ENCODE data around the gene NRXN3.

NRXN3 gene

DNA sequence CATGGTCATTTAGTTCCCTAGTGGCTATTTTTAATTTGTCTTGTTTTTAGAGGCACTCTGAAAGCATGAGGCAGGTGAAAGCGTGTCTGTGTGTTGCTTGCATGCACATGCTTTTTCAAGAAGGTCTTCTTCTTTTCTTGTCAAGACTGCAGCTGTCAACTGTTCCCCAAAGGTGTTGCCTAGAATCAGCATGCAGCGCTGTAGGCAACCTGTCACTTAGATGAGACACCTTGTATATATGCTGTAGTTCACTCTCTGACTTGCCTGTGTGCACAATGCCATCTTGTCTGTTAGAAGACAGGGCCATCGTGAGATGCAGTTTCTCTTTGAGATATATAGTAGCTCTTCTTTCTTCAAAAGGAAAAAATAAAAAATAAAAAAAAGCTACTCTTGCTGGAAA is 1155.4 kb downstream of the NRXN3 start:
- DNase-seq, result no peak

DNA sequence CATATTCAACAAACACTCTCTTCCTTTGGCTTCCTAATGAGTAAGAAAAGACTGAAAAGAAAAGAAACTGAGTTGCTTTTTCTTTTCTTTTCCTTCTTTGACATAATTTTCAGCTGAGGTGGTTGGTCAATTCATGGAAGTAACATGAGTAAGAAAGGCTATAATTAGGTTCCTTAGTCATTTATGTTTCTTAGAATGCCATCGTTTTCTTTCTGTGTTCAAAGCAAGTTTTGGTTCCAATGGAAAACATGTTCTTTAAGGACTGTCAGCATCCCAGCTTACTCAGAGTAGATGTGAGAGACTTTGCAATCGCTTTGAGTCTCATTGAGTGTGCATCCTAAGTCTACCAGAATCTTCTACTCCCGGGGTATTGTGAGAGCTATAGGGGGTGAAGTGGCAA is 1158.7 kb downstream of the NRXN3 start:
- DNase-seq, result no peak

DNA sequence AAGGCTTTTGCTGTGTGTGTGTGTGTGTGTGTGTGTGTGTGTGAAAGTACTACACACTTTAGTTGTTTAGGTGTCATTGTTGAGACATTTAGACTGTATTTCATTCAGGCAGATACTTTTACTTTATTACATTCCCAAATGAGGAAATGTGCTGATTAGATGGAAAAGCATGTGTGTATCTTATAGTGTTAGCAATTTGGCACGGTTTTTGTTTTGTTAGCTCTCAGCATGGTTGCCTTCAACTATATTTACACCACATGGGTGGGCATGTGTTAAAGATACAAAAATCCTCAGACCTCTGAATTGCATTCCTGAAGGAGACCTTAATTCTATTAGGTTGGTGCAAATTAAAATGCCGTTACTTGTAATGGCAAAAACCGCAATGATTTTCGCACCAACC is 1161.7 kb downstream of the NRXN3 start:
- DNase-seq, result no peak

DNA sequence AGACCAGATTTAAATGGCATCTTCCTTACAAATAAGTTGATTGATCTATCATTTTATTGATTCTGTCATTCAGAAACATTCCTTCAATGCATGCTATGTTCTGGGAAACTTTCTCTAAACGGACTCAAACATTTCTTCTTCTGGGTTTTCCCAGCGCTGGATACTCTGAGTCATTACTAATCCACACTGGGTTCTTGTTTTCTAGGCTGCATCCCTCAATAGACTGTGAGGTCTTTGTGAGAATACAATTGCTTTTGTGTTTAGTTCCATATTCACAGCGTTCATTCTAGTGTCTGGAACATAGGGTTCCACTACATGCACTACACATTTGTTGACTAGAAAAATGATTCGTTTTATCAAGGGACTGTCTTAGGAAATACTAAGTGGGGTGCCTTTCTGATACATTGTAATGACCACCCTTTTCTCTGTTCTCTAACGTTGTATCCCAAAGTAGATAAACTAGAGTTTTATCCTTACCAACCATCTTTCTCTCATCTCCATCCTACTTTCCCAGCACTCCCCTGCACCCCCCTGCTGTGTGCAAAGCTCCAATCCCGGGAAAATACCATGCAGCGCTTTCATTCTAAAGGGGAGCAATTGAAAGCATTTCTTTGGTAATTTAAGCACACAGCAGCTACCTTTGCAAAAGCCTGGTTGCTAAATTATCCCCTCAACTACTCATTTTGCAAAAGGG is 1162.5 kb downstream of the NRXN3 start:
- DNase-seq, result peak in 13 of 58 donors; percentile 1 to 85 (median 20)

DNA sequence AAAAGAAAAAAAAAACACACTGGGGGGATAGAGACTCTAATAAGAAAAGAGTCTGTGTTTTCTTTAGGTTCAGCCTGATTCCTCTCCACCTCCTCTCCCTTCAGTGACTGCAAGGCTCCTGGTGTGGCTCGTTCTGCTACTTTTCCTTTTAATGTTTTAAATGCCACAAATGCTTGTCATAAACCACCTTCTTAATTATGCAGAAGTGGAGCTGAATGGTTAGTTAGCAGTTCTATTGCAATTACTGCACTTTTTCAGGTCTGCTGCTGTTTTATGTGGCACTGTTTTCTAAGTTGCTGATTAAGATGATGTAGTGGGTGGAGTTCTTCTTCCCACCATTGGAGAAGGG is 1163.0 kb downstream of the NRXN3 start:
- no peak for DNase-seq

DNA sequence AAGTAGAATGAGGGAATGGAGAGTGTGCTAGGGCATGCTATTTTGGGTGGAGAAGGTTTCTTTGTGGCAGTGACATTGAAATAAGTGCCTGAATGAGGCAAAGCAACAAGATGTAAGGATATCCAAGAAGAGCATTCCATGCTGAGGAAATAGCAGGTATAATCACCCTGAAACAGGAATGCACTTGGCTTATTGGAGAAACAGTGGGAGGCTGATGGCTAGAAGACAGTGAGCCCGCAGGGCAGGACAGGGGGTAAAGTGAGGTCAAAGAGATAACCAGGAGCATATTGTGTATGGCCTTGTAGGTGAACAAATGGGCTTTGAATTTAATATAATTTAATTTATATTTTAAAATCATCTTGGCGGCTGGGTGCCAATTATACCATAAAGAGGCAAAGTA is 1164.1 kb downstream of the NRXN3 start:
- no peak for DNase-seq

DNA sequence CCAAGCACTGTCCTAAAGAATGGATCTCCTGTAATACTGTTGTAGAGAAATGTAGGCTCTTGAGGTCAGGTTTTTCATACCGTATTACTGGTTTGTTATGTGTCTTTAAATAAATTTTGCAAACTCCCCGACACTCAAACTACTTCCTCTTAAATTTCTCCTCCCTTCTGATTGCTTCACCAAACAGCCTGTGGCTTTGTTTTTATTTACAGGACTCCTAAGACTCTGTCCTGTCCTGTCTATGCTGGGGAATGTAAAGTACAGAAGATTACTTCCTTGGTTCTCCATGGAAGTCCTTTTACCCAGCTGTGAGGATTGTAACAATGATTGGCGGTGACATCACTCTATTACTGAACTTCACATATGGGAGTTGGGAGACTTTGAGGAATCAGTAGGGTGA is 1167.6 kb downstream of the NRXN3 start:
- DNase-seq, result no peak

DNA sequence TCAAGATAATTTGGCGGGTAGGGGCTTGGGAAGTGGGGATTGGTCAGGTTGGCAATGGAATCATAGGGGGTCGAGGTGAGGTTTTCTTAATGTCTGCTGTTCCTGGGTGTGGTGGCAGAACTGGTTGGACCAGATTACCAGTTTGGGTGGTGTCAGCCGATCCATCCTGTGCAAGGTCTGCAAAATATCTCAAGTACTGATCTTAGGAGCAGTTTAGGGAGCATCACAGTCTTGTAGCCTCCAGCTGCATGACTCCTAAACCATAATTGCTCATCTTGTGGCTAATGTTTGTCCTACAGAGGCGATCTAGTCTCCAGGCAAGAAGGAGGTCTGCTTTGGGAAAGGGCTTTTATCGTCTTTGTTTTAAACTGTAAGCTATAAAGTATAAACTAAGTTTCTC is 1172.8 kb downstream of the NRXN3 start:
- no peak for DNase-seq

DNA sequence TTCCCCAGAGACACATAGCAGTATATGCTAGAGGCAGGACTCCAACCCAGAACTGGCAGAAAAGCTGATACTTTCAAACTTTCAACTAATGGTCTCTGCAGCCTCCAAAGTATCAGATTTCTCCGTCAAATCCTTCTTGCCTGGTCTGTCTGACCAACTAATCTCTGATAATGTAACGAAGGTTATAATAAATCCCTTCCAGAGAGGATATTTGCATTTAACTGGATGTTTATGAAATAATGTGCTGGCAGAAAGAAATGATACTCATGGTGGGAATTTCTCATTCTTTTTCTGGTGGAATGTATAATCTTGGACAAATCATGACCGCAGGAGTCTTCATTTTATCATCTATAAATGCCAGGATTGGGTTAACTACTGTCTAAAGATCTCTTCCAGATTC is 1180.8 kb downstream of the NRXN3 start:
- DNase-seq, result no peak

DNA sequence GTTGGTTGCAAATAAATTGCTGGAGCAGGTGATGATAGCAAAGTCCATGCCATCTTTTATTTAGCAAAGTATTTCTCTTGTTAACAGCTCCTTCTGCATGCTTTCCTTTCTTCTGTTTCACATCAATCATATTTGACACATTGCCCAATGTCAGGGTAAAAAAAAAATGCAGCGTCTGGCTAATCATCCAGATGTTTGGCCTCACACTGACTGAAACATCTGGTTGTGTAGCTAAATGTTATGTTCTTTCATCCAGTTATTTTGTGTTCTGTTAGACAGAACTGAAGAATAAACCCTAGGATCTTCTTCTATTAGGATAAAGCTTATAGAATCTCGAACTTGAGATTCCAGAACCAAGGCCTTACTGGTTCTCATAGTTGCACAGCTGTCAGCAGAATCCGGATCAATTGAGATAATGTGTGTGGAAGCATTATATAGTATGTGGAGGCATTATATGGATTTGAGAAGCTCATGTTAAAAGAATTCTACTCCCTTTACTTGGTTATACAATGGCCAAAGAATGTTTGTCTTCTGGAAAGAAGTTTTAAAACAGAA is 1182.0 kb downstream of the NRXN3 start:
- DNase-seq, result no peak

DNA sequence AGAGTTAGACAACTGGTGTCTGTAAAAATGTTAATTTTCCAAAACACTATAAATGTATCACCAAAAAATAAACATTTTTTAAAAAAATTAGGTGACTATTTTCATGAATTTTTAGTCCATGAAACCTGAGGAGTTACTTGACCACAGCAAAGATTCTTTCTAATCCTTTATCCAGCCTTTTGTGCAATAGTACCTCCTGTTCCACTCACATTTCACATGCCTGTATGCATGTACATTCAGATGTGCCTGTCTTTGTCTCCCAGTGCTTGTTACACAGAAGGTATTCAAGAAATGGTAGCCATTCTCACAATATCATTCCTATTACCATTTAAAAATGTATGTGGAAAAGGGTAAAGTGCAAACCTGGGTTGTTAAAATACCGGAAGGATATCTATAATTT is 1184.2 kb downstream of the NRXN3 start:
- DNase-seq, result no peak

DNA sequence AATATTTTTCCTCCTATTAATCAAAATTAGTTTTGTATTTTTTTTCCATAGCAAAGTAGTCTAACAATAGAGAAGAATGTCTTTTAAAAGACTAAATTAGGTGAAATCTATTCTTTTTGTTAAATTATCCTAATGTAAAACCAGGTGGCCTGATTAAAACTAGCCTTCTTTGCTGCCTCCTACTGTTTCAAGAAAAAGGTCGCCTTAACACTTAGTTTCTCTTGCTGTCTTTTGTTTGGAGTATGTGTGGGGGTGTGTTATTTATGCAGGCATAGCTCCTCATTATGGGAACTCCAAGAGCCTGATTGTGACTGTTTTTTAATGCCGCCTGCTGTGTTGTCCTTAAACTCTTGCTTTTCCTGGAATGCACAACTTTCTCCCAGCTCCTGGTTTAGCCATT is 1185.9 kb downstream of the NRXN3 start:
- no peak for DNase-seq

DNA sequence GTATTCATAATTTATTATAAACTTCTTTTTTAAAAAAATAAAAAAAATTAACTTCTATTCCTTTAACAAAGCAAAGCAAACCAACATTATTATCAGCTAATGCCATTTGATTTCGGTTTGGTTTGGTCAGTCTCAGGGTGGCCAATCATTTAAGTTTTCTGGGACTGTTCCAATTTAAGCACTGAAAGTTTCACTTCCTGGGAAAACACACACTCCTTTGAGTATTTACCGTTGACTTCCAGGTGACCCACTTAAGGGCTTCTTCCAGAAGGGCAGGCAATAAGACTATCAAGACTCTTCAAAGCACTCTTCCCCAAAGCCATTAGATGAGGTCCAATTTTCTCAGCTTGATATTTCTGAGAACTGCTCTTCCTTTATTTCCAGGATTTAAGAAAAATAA is 1187.1 kb downstream of the NRXN3 start:
- no peak for DNase-seq

DNA sequence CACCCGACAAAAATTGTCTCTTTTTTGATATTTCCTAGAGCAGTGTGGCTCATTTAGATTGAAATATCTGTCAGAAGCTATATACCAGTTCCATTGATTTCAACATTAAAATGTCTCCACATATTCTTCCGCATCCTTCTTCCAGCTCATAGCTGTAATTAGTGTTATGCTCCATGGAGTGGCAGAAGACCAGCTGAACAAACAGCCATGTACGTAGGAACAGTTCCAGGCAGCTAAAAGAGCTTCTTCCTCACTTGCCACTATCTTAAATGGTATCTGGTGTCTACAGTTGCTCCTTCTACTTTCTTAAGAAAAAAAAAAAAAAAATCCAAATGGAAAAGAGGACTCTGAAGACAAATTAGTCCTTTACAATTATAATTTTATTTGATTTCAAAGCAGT is 1193.1 kb downstream of the NRXN3 start:
- DNase-seq, result no peak

DNA sequence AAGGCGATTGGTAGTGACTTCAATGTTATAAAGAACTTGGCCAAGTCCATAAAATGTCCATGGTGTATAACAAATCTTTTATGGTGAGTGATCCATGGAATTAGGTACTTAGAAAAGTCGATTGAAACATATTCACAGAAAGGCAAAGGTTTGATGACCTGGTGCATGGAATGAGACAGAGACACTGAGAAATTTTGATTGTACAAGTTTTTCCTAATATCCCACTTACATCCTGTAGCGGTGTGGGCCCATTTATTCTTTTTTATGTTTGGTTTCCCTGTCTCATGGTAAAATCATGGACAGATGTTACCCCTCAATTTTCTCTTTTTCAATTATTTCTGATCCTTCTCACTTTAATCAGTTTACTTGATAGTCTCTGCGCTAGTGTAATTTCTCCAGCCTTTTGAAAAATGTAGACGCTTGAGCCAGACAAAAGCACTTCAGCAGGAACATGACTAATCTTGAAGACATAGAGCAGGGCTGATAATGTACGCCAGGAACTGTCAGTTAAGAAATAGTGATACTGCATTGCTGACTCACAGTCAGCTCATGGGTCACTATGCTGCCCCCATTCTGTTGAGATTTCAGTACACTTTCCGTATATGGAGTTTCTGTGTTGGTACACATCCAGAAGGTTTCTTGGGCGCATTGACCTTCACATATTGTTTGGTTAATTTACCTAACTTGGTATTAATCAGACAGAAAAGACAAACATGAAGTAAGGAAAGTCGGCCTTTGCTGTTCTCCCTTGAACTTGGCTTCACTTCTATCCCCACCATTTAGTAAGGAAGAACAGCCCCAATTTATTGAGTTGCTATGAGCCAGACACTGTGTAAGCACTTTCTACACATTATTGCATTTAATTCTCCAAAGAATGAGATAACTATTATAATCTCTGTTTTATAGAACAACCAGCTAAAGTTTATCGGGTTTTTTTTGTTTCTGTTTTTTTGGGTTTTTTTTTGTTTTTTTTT is 1199.5 kb downstream of the NRXN3 start:
- DNase-seq, result no peak

DNA sequence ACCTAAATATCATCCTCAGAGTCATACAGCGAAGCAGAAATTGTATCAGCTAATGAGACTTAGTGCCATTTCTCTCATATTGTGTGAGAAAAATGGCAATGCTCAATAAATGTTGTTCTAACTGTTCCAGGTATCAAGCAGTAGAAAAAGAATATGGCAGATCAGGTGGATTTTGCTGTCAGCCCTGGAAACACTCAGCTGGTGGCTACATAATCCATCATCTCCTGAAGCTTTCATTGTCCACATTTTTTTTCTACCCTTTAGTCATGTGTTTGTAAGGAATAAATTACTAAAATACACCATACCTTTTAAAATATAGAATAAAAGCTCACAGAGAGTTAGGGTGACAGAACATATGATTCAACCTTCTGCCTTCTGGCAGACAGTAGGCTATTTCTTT is 1200.8 kb downstream of the NRXN3 start:
- DNase-seq, result no peak

DNA sequence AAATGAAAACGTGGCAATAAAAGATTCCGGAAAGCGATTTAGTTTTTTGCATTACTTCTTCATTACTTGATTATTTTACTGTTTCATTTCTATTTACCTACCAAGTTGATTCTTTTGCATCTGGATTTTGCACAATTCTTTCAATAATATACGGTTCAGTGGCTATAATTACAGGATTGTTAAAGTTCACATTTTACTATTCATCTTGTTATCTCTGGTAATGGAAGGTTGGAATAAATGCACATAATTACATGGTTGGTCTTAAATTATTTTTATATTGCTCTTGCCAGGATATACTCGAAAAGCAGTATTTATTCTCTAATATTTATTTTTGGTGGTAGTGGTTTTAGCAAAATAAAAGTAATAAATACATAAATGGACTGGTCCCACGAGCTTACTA is 1203.3 kb downstream of the NRXN3 start:
- DNase-seq, result no peak

DNA sequence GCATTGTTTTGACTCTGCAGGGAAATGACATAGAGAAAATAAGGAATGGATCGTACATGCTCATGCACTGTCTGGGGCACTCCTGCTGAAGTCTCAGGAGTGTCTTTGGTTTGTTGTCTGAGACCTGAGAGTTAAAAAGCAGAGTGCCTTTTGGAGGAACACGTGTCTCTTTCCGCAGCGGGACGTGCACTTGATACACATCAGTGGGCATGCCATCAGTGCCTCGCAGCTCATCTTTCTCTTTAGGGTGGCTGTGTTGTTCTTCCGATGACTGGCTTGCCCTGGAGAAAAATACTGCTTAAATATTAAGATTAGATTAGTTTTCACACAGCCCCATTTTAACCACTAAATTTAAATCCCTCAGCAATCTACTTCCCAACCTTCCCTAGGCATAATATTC is 1205.2 kb downstream of the NRXN3 start:
- no peak for DNase-seq

DNA sequence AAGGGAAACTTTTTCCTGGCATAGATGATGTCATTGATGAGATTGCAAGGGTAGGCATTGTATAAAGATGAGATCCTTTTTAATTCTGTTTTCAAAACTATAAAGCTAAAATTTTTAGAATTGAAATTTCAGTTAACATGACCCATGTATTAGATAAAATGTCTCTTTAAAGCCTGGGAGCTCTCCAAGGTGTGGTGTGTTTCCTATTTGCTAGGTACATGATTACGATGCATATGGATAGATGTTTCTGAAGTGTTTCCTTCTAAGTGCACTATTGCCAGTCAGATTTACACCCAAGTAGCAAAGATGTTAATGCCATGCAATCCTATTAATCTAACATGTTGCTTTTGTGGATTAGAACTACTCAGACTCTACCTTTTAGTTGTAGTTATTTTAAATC is 1206.4 kb downstream of the NRXN3 start:
- no peak for DNase-seq

DNA sequence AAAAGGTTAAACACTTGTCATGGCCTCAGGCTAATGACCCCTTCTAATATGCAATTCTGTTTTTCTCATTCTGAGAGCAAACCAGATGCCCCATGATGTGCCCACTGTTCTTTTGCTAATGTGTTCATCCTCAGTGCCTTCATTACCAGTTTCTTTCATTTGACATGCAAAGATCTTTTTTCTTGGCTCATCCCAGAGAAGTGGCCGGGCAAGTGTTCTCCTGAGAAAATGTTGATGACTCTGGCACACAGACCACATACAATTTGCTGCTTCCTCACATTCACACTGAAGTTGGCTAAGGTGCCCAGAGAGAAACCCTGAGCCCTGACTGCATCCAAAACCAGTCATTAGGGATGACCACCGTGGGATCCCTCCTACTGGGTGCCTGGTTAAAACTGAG is 1207.8 kb downstream of the NRXN3 start:
- DNase-seq, result no peak

DNA sequence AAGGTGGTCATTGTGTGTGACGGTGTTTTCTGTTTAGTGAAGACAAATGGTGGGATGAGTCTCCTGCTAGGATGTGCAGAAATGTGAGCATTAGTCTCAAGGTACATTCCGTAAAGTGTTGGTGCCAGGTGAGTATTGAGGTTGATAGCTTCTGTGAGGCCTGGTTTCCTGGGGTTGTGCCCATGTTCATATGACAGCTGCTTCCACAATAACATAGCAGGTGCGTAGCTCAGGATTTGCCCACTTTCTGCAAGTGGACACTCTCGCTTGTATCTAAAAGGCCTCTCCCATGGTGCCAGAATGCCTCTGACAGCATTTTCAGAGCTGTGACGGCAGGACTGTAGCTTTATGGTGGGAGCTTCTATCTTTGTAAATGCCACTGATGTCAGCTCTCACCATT is 1209.1 kb downstream of the NRXN3 start:
- DNase-seq, result no peak

DNA sequence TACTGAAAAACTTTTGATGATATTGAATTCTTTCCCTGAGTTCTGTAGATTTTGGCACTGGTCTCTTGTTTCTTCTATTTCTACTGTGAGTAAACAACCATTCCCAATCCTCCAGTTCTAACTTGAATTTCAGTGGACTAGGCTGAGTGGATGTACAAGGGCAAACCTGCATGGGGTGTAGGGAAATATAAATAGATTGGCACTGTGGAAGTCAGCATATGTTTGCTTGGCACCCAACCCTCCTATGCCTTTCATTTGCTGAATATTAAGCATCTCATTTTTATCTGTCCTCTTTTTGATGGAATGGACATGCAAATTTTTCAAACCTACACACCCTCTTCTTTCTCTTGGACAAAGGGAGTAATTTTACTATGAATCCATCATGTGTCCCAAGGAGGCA is 1212.9 kb downstream of the NRXN3 start:
- DNase-seq, result no peak

DNA sequence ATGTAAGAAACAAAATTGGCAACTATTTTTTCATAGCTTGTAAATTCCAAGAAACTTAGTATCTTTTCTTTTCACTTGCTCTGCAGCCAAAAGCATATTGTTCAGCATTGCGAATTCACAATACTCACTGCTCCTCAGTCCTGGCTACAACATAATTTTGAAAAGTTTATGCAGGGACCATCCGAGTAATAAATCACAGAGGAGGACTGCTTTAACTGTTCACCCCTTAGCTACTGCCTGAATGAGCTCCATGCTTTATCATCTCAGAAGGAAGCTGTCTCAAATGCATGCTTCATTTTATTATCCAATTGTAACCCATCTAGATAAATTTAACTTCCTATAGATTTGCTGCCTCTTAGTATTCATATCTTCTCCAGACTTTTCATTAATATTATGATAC is 1213.3 kb downstream of the NRXN3 start:
- no peak for DNase-seq

Measured in anterior cingulate cortex (tissue), 58 donors.